Fibroblast of pulmonary artery (primary cell): ENCODE measurements around the gene ARID3A.

Source experiments
- DNase-seq: peaks from one replicate; pipeline ENCODE4 v3.0.0-alpha.2; 2010; ENCODE audit warnings: low read depth
- H3K4me3 ChIP-seq: replicated peaks from 2 replicates; pipeline ENCODE4 v1.5.1; 2011; ENCODE audit warnings: low read depth, mild to moderate bottlenecking, control low read depth, low read length, moderate library complexity
- TF ChIP-seq, protein P1 (sequence below): IDR thresholded peaks from 2 replicates; pipeline ENCODE4 v1.5.1; 2011; ENCODE audit warnings: mild to moderate bottlenecking, control low read depth, low read length, inconsistent platforms; ENCODE audit errors: missing control alignments

ARID3A gene

DNA sequence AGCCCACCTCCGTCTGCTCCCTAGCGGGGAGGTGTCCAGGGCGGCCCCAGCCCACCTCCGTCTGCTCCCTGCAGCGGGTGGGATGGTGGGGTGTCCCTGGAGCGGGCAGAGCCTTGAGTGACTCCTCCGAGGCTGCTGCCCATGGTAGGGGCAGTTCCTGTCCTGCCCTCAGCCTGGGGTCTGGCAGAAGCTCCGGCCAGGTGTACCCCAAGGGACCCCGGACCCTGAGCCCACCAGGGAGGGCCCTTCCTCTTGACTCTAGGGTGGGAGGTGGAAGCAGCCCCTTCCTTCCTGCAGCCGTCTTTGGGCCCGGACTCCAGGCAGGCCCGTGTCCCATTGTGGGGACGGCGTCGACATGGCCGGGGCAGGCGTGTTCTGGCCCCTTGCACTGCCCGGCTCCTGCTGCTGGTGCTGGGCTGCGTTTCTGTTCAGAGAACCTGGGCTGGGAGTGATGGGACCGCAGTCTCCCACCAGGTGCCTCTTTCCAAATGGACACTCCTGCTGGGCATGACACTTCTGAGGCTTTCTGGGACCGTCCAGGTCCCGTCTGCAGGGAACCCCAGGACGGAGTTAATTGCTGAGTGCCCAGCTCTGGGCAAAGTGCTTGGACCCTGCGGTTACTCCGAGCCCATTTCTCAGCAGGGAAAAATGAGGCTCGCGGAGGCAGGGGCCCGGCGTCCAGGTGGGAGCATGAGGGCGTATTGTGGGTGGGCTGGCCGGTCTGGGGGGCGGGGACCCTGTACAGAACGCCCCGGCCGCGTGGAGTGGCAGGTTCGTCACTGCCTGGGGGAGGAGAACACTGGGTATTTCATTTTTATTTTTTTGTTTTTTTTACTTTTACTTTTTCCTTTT, 19.8 kb downstream of the ARID3A start:
- DNase-seq: no peak
- H3K4me3 ChIP-seq: no peak overlapping the region
- TF ChIP-seq, protein P1, sequence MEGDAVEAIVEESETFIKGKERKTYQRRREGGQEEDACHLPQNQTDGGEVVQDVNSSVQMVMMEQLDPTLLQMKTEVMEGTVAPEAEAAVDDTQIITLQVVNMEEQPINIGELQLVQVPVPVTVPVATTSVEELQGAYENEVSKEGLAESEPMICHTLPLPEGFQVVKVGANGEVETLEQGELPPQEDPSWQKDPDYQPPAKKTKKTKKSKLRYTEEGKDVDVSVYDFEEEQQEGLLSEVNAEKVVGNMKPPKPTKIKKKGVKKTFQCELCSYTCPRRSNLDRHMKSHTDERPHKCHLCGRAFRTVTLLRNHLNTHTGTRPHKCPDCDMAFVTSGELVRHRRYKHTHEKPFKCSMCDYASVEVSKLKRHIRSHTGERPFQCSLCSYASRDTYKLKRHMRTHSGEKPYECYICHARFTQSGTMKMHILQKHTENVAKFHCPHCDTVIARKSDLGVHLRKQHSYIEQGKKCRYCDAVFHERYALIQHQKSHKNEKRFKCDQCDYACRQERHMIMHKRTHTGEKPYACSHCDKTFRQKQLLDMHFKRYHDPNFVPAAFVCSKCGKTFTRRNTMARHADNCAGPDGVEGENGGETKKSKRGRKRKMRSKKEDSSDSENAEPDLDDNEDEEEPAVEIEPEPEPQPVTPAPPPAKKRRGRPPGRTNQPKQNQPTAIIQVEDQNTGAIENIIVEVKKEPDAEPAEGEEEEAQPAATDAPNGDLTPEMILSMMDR: no peak

DNA sequence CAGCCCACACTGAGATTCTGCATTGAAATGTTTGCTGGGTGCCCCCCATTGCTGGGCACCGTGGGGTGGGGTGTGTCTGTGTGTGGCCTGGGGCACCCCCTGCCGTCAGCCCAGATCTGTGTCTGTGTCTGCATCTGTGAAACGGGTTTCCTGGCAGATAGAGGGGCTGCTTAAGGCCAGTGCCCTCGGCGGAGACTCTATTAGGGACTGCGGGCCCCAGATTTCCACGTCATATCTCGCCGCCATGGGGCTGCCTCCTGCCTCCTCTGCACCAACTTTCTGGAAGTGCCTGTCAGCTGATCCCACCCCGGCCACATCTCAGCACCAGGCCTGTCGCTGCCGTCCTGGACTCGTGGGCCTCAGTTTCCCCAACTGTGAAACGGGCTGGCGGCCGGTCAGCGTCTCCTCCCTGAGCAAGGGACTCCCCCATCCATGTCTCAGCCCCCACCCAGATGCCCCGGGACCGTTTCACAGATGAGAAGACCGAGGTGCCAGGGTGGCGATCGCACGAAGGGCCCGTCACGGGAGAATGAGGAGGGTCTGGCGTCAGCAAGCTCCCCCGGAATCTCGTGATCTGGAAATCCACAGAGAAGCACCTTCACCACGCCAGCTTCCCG, 21.4 kb downstream of the ARID3A start:
- no peak overlapping the region for H3K4me3 ChIP-seq
- no peak for DNase-seq
- TF ChIP-seq, protein P1: no peak

DNA sequence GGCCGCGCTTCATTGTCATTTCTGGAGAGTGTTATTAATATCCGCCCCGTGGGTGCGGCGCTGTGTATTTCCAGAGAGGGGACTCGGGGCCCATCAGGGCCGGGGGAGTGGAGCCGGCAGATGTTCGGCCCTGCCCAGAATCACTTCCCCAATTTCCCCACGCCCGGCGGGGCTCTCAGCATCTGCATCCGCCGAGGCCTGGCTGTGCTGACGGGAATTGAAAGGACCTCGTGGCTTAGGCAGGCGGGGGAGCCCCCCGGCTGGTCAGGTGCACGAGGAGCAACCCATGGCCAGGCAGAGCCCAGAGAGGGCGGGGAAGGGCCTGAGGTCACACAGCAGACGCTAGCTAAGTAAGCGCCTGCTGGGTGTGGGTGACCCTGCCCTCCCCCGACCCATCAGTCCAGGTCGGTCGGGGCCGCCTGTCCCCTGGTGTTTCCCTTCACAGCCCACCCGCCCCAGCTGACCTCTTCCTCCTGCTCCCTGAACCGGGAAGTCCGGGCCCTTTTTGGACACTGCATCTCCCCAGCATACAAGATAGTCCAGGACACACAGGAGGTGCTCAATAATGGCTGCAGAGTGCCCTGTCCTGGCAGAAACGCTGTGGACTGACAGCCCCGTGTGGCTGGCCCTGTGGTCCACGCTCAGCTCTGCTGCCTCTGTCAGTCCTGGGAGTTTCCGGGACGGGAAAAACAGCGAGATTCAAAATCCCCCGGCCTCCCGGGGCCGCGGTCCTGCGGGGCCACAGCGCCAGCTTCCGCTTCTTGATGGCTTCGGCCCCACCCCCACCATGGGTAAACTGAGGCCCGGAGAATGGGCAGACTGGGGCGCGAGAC, 22.1 kb downstream of the ARID3A start:
- TF ChIP-seq, protein P1: no peak
- no peak for DNase-seq
- no peak overlapping the region for H3K4me3 ChIP-seq

DNA sequence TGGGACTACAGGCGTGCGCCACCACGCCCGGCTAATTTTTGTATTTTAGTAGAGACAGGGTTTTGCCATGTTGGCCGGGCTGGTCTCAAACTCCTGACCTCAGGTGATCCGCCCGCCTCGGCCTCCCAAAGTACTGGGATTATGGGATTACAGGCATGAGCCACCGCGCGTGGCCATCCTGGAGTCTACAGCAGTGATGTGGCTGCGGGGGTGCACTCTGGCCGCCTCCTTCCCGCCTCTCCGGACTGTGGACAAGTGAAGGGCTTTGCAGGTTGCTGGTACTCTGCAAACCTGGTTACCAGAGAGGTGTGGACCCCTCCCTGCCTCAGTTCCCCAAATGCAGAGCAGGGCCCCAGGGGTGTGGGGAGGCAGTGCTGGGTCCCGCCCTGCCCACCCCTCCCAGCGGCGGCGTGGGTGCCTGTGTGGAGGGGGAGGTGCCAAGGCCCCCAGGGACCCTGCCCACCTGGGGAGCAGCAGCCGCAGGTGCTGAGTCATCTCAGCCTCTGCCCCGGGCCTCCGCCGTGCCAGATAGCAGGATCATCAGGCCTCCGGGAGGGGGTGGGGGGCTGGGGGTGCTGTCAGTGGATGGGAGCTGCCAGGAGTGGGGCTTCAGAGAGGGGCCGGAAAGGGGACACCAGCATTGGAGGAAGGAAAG, 23.1 kb downstream of the ARID3A start:
- DNase-seq: no peak
- TF ChIP-seq, protein P1: no peak
- no peak overlapping the region for H3K4me3 ChIP-seq

DNA sequence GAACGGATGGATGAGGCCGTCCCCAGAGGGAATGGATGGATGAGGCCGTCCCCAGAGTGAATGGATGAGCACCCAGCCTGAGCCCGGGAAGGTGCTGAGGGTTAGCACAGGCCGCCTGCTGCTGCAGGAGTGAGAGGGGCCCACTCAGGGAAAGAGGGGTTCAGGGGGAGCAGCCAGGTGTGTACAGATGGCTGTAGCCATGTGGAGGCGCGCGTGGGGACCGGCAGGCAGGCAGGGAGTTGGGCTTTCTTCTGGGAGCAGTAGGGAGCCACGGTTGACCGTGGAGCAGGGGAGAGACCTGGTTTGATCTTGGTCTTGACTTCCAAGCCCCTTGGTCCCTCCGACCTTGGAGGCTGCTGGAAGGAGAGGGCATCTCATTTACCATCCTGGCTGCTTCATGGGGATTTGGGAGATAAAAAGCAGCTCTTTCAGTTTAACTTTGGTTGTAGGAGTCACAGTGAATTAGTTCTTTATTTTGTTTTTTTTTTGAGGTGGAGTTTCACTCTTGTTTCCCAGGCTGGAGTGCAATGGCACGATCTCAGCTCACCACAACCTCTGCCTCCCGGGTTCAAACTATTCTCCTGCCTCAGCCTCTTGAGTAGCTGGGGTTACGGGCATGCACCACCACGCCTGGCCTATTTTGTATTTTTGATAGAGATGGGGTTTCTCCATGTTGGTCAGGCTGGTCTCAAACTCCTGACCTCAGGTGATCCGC, 24.7 kb downstream of the ARID3A start:
- DNase-seq: no peak
- H3K4me3 ChIP-seq: no peak overlapping the region
- TF ChIP-seq, protein P1: no peak

DNA sequence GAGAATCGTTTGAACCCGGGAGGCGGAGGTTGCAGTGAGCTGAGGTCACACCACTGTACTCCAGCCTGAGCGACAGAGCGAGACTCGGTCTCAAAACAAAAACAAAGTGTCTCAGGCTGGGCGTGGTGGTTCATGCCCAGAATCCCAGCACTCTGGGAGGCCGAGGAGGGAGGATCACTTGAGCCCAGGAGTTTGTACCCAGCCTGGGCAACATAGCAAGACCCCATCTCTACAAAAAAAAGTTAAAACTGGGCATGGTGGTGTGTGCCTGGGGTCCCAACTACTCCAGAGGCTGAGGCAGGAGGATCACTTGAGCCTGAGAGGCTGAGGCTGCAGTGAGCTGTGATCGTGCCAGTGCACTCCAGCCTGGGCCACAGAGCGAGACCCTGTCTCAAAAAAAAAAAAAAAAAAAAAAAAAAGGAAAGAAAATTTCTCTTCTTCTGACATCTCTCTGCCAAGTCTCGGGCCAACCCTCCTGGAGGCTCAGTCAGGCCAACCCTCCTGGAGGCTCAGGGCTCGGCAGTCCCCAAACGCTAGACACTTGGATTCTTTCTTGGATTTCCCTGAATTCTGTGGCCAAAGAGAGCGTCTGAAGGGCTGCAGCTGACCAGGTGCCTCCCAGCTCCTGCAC, 26.3 kb downstream of the ARID3A start:
- no peak overlapping the region for H3K4me3 ChIP-seq
- TF ChIP-seq, protein P1: no peak
- DNase-seq: no peak
